Thymus (tissue), 11 donors: ENCODE results near the gene CCDC106. TPM values are rescaled to one million over a fixed set of nuclear protein-coding genes. Genes with fewer than 3 reads are reported as not detected.
A peak's percentile ranks its signal among the peaks of the same experiment; 100 is the strongest.

Experiments used
- DNase-seq, 9 donors: peaks; one replicate each; pipeline ENCODE4 v3.0.0-alpha.2; 2013; ENCODE audit warnings: low spot score in 9 of 9, low read depth in 6 of 9, missing footprints in 1 of 9
- H3K27ac ChIP-seq, 2 donors: one replicate each; pipeline ENCODE4 v1.5.1; 2013; ENCODE audit warnings: control low read depth in 1 of 2, low read depth in 1 of 2, low read length in 1 of 2, mild to moderate bottlenecking in 1 of 2, moderate library complexity in 1 of 2
- H3K27me3 ChIP-seq, 2 donors: one replicate each; pipeline ENCODE4 v1.5.1; 2013; ENCODE audit warnings: low read length in 1 of 2; ENCODE audit not compliant: control insufficient read depth in 2 of 2, insufficient read depth in 1 of 2
- H3K36me3 ChIP-seq, 2 donors: one replicate each; pipeline ENCODE4 v1.5.1; 2013; ENCODE audit warnings: low read length in 1 of 2, mild to moderate bottlenecking in 1 of 2, moderate library complexity in 1 of 2; ENCODE audit not compliant: control insufficient read depth in 2 of 2, insufficient read depth in 2 of 2
- H3K4me1 ChIP-seq, 2 donors: one replicate each; pipeline ENCODE4 v1.5.1; 2013; ENCODE audit warnings: low read length in 2 of 2; ENCODE audit not compliant: control insufficient read depth in 2 of 2, insufficient read depth in 2 of 2
- H3K4me3 ChIP-seq, 2 donors: one replicate each; pipeline ENCODE4 v1.5.1; 2013; ENCODE audit warnings: low read length in 2 of 2, control low read depth in 1 of 2, mild to moderate bottlenecking in 1 of 2
- H3K9me3 ChIP-seq, 2 donors: one replicate each; pipeline ENCODE4 v1.5.1; 2013; ENCODE audit warnings: low read length in 1 of 2, mild to moderate bottlenecking in 1 of 2; ENCODE audit not compliant: control insufficient read depth in 2 of 2, insufficient read depth in 1 of 2
- WGBS: extraction: QIAGEN DNeasy Blood & Tissue Kit; methylation state at CpG from one replicate; pipeline ENCODE4 v1.1.7; 2013; 5-methylcytosine and 5-hydroxymethylcytosine counted together
- polyA plus RNA-seq: library from polyadenylated mRNA; stranded (reverse); fragments of 200-250 nt; gene quantifications from one replicate; pipeline ENCODE4 v1.2.3, GENCODE V29; 2013
- total RNA-seq: library from RNA; stranded (reverse); fragments of 120-200 nt; gene quantifications from one replicate; pipeline ENCODE4 v1.2.4, GENCODE V29; 2013
- donor health status: healthy.

The CCDC106 gene
- total and polyA plus RNA-seq, 2 donors: 6.2 to 17.2 TPM

DNA sequence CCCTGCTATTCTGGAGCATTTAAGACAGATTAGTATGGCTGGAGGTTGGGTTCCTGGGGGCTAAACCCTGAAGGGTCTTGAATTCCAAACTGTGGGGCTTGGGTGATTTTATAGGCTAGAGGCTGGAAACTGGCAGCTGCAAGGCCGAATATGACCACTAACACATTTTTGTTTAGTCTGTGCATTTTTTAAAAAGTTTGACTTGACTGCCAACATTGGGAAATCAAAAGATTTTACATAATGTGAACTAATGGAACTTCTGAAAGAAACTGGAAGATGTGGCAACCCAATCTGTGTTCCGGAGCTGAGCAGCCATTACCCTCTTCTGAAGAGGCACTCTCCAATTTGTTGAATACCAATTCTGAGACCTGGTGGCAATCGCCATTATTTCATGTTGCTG is 28.7 kb upstream of the CCDC106 start:
- Histone ChIP-seq H3K9me3 (no peaks in the 10 kb centered on the region), H3K4me1 (peaks cover 5 to 20% of the 10 kb centered on the region in 2 donors), H3K36me3 (peaks cover 20 to 45% of the 10 kb centered on the region in 2 donors), H3K27ac (no peak overlapping the region), H3K4me3 (no peak overlapping the region), H3K27me3 (no peaks in the 10 kb centered on the region)
- WGBS: 95% methylated on average over 3 of the region's 3 CpGs
- DNase-seq: no peak

DNA sequence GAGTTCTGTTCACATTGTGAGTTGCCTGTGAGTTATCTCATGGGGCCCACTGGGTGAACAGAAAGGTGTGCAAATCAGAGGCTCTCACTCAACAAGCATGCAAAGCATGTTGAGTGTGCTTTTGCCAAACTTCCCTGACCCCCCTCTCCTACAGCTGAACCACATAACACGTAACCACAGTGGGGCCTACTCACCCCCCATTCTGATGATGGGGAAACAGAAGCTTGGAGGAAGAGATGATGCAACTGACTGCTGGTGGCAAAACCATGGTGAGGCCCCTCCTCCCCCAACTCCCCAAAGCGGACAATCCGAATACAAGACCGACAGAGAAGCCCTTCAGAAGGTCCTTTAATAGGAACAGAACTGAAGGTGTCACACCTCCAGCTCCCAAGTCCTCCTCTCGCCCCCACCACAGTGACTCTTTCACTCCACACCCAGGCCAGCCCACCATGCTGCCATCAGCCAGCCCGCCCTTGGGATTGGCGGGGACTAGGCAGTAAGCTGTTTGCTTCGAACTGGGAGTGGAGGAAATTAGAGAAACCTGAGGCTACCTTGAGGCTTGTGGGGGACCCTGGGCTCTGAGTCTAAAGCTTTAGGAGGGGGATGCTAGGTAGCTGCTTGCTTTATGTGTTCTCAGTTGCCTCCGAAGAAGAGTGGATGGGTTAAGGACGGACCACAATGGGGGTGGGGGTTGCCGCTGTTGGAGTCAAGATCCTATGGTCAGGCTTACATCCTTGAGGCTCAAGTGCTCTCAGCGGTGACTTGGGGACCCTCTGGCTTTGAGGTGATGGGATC is 27.4 kb upstream of the CCDC106 start:
- Histone ChIP-seq H3K27ac (no peak overlapping the region), H3K4me3 (no peak overlapping the region), H3K4me1 (peaks cover 5 to 27% of the 10 kb centered on the region in 2 donors), H3K36me3 (peaks cover 20 to 32% of the 10 kb centered on the region in 2 donors), H3K27me3 (no peaks in the 10 kb centered on the region), H3K9me3 (no peaks in the 10 kb centered on the region)
- WGBS: 84% methylated on average over 12 of the region's 12 CpGs
- peak in 1 of 9 donors; percentile 57 for DNase-seq

DNA sequence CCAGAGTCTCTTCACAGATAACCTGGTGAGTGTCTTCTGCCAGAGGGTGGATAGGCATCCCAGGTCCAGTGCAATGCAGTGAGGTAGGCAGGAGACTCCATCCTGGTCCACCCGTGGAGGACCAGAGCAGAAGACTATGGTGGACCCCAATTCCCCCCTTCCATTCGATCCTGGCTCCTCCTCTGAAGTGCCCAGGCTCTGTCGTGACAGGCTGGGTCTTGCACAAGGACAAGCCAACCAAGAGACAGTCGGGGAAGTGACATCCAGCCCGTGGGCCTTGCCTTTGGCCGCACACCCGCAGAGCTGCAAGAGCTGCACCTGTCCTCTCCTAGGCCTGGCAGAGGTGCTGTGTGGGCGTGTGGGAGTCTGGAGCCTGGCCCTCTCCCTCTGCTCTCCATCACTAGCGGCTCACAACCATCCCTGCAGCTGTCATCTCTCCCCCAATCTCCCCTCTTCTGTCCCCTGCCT is 26.8 kb upstream of the CCDC106 start:
- WGBS: 94% methylated on average over 9 of the region's 9 CpGs
- H3K27ac ChIP-seq: no peak overlapping the region
- H3K4me1 ChIP-seq: peaks cover 6 to 31% of the 10 kb centered on the region in 2 donors

DNA sequence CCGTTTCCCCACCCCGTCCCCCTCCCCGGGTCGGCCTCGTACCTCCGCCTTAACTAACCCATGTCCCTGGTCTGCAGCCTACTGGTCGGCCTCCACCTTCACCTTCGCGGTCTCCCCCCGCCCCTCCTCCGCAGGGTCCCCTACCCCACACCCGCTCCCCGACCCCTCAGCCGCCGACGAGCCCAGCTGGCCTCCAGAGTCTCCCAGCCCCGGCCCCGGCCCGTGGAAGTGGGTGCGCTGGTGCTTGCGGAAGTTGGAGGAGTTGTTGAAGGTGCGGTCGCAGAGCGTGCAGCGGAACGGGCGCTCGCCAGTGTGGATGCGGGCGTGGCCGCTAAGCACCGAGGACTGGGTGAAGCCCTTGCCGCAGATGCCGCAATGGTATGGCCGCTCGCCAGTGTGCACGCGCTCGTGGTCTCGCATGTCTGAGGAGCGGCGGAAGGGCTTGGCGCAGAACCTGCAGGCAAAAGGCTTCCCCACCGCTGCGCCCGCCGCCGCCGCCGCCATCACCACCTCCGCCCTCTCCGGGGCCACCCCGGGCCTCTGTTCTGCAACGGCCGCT is 26.3 kb upstream of the CCDC106 start:
- Histone ChIP-seq H3K4me3 (no peak overlapping the region), H3K27ac (no peak overlapping the region), H3K4me1 (peaks cover 12 to 36% of the 10 kb centered on the region in 2 donors), H3K9me3 (no peaks in the 10 kb centered on the region), H3K27me3 (no peaks in the 10 kb centered on the region), H3K36me3 (peaks cover 15 to 21% of the 10 kb centered on the region in 2 donors)
- no peak for DNase-seq
- 98% methylated on average over 55 of the region's 55 CpGs for WGBS

More for the DNA sequence above, 26.8 kb upstream of the CCDC106 start:
- Histone ChIP-seq H3K27me3 (no peaks in the 10 kb centered on the region), H3K9me3 (no peaks in the 10 kb centered on the region), H3K36me3 (peaks cover 20 to 26% of the 10 kb centered on the region in 2 donors), H3K4me3 (no peak overlapping the region)
- DNase-seq: no peak

DNA sequence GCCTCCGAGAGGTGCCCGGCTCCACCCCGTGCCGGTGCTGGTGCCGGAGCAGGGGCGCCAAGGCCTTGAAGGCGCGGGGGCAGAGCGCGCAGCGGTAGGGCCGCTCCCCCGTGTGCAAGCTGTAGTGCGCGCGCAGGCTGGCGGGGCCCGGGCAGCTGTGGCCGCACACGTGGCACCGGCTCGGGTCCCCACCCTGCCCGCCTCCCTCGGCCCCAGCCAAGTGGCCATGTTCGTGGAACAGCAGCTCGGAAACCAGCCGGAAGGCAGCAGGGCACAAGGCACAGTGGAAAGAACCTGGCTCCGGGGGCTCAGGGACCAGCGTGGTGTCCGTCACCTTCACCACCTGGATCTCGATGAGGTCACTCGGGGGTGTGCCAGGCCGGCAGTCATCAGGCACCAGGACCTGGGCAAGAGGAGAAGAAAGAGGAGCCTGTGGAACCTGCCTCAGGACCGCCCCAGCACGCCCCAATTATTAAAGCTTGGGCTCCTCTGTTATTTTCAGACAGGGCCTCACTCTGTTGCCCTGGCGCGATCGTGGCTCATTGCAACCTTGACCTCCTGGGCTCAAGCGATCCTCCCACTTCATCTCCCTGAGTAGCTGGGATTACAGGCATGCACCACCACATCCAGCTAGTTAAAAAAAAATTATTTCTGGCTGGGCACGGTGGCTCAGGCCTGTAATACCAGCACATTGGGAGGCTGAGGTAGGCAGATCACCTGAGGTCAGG is 25.6 kb upstream of the CCDC106 start:
- no peak overlapping the region for H3K27ac ChIP-seq
- no peaks in the 10 kb centered on the region for H3K27me3 ChIP-seq
- DNase-seq: no peak
- WGBS: 98% methylated on average over 40 of the region's 40 CpGs
- peaks cover 13 to 39% of the 10 kb centered on the region in 2 donors for H3K4me1 ChIP-seq
- peaks cover 10 to 17% of the 10 kb centered on the region in 2 donors for H3K36me3 ChIP-seq
- H3K9me3 ChIP-seq: no peaks in the 10 kb centered on the region
- no peak overlapping the region for H3K4me3 ChIP-seq

DNA sequence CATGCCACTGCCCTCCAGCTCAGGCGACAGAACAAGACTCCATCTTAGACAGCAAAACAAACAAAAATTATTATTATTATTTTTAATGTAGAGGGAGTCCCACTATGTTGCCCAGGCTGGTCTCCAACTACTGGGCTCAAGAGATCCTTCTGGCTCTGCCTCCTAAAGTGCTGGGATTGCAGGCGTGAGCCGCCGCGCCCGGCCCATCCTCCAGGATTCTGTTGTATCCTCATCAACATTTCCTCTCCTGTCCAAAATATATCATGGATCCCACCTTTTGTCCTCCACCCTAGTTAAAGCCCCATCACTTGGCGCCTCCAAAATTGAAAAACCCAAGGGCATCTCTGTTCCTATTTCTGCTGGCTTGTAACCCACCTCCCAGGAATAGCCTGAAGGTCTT is 24.9 kb upstream of the CCDC106 start:
- Histone ChIP-seq H3K27me3 (no peaks in the 10 kb centered on the region), H3K27ac (no peak overlapping the region), H3K36me3 (peaks cover 7 to 12% of the 10 kb centered on the region in 2 donors), H3K4me1 (peaks cover 13 to 39% of the 10 kb centered on the region in 2 donors), H3K4me3 (no peak overlapping the region), H3K9me3 (no peaks in the 10 kb centered on the region)
- 98% methylated on average over 7 of the region's 7 CpGs for WGBS
- DNase-seq: no peak

DNA sequence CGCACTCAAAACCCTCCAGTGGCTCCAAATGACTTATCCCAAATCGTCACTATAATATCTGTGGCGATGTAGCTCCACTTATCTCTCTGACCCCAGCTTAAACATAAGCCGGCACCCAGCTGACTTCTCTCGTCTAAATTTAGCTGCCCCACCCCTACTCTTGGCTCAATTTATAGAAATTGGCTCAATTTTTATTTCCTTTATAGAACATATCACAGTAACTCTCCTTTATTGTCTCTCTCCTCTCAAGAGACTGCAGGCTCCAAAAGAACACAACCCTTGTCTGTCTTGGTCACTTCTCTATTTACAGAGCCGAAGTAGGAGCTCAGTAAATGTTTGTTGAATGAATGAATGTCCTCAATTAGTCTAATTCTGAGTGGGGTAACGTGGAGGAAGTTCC is 24.5 kb upstream of the CCDC106 start:
- H3K27me3 ChIP-seq: no peaks in the 10 kb centered on the region
- H3K4me1 ChIP-seq: peaks cover 13 to 39% of the 10 kb centered on the region in 2 donors
- WGBS: 96% methylated on average over 7 of the region's 7 CpGs
- no peak overlapping the region for H3K4me3 ChIP-seq
- H3K27ac ChIP-seq: peak overlapping the region in 1 of 2 donors; percentile 33
- H3K36me3 ChIP-seq: peaks cover 7 to 12% of the 10 kb centered on the region in 2 donors
- no peak for DNase-seq
- no peaks in the 10 kb centered on the region for H3K9me3 ChIP-seq

DNA sequence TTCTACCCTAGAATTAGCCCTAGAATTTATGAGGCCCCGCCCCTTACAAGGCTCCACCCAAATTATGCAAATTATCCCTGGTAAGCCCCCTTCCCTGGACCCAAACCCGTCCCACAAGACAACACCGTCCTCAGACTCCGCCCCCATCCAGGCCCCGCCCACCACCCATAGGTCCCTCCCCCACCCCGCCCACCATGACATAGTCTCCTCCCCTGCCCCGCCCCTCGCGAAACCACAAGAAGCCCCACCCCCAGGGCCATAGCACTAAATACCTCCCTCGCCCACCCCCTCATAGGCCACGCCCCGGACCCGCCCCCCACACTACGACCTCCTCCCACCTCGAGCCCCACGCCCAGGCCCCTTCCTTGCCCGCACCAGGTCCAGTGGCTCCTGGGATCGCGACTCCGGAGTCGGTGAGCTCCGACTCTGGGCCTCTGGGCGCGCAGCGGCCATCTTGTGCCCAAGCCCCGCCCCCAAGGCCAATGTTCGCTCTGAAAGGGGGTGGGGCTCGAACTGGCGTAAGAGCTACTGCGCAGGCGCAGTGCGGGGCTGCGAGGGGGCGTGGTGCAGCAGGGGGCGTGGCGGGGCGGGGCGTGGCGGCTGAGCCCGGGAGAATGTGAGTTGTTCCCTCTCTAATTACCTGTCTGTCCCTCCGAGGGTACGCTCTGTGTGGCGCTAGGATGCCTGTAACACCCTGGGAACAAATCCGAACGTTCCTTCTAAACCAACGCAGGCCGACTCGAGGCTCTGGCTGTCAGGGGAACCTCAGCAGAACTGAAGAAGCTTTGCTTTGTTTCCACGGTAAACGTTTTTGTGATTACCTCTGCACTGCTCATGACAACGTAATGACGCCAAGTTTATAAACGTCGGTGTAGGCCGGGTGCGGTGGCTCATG is 23.7 kb upstream of the CCDC106 start, which contains the start of gene ZNF784:
TSS of gene ZNF784 (minus strand) at position 458 of the 895 bp plus-strand sequence. CDS start at position 453, 5 bp downstream.
- under 1% methylated on average over 56 of the region's 56 CpGs for WGBS
- Histone ChIP-seq H3K36me3 (peaks cover 7 to 12% of the 10 kb centered on the region in 2 donors), H3K27ac (peak within 1 kb of the TSS; percentile 95 to 99), H3K9me3 (no peaks in the 10 kb centered on the region), H3K4me1 (peaks cover 13 to 39% of the 10 kb centered on the region in 2 donors), H3K4me3 (peak within 1 kb of the TSS; percentile 61 to 65), H3K27me3 (no peaks in the 10 kb centered on the region)
- peak in 8 of 9 donors; percentile 80 to 95 (median 88) for DNase-seq
